ENCODE results near the gene PCNP. TPM values are rescaled to one million over a fixed set of nuclear protein-coding genes. Genes with fewer than 3 reads are reported as not detected.
"Not testable (repeated sequence)": the region's sequence is repeated elsewhere in the genome, so short reads cannot be mapped to it uniquely, and the experiment has no call there.

The PCNP gene
- polyA plus RNA-seq, 1 of the 3 experiments (the other 2 are of a cell fraction), result 45.8 TPM

DNA sequence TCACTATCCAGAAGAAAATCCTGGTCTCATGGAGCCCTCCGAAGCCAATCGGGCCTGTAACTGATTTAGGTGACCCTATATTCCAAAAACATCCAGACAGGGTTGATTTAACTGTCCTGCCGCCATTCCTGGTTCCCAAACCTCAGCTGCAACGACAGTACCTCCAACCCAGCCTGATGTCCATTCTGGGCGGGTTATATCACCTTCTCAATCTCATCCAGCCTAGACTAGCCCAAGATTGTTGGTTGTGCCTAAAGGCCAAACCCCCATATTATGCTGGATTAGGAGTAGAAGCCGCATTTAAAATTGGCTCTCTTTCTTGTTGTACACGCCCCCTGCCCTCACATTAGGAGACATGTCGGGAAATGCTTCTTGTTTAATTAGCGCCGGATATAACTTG lies 66.3 kb downstream of the PCNP start:
- Histone ChIP-seq H3K9me2 (no peaks in the 10 kb centered on the region), H3F3A (replicated peaks; ENCODE audit: insufficient read depth) (no peaks in the 10 kb centered on the region), H3K9ac (no peak overlapping the region), H3K9me3 (no peaks in the 10 kb centered on the region), H4K20me1 (ENCODE audit: insufficient read depth) (no peaks in the 10 kb centered on the region), H3K4me3 (ENCODE audit: low read depth in 2 of 2, low read length in 1 of 2) (no peak overlapping the region), H3K4me1 (ENCODE audit: control insufficient read depth in 1 of 2, insufficient read depth in 2 of 2, low read depth in 1 of 2, low read length in 1 of 2) (peaks cover 0 to 10% of the 10 kb centered on the region in 2 experiments; a peak in 2 of 4 replicates), H3K79me2 (ENCODE audit: insufficient read depth) (no peaks in the 10 kb centered on the region), H3K4me2 (no peak overlapping the region), H2AFZ (ENCODE audit: low read depth) (no peak overlapping the region), H3K27ac (ENCODE audit: low read depth in 2 of 2, low read length in 1 of 2) (no peak overlapping the region), H3K27me3 (ENCODE audit: insufficient read depth) (no peaks in the 10 kb centered on the region), H3K36me3 (replicated peaks in 1 of 2; ENCODE audit: control insufficient read depth in 1 of 2, insufficient read depth in 2 of 2, low read length in 1 of 2) (no peaks in the 10 kb centered on the region)
- 91% methylated on average over 10 of the region's 10 CpGs for WGBS (ENCODE audit: low lambda C conversion rate)
- no peak for DNase-seq
- CTCF ChIA-PET, result no interaction called here
- POLR2A ChIA-PET, result no interaction called here
- TF ChIP-seq TAF1 (IDR thresholded peaks at IDR 0.05; ENCODE audit: borderline replicate concordance, low read depth, low read length), result no peak
- TF ChIP-seq RFX5 (IDR thresholded peaks at IDR 0.05; ENCODE audit: low read length), result no peak
- no peak for TF ChIP-seq RAD21 (IDR thresholded peaks at IDR 0.05; ENCODE audit: low read length)
- TF ChIP-seq SIN3A (IDR thresholded peaks at IDR 0.05; ENCODE audit: borderline replicate concordance, low read depth, low read length), result no peak
- TF ChIP-seq, protein P1, sequence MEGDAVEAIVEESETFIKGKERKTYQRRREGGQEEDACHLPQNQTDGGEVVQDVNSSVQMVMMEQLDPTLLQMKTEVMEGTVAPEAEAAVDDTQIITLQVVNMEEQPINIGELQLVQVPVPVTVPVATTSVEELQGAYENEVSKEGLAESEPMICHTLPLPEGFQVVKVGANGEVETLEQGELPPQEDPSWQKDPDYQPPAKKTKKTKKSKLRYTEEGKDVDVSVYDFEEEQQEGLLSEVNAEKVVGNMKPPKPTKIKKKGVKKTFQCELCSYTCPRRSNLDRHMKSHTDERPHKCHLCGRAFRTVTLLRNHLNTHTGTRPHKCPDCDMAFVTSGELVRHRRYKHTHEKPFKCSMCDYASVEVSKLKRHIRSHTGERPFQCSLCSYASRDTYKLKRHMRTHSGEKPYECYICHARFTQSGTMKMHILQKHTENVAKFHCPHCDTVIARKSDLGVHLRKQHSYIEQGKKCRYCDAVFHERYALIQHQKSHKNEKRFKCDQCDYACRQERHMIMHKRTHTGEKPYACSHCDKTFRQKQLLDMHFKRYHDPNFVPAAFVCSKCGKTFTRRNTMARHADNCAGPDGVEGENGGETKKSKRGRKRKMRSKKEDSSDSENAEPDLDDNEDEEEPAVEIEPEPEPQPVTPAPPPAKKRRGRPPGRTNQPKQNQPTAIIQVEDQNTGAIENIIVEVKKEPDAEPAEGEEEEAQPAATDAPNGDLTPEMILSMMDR (IDR thresholded peaks at IDR 0.05), result no peak
- TF ChIP-seq SMC3 (IDR thresholded peaks at IDR 0.05; ENCODE audit: low read depth, low read length), result no peak
- TF ChIP-seq MXI1 (IDR thresholded peaks at IDR 0.05; ENCODE audit: low read depth, low read length), result no peak
- no peak for TF ChIP-seq ELF1 (IDR thresholded peaks at IDR 0.05)
- TF ChIP-seq, protein P2, sequence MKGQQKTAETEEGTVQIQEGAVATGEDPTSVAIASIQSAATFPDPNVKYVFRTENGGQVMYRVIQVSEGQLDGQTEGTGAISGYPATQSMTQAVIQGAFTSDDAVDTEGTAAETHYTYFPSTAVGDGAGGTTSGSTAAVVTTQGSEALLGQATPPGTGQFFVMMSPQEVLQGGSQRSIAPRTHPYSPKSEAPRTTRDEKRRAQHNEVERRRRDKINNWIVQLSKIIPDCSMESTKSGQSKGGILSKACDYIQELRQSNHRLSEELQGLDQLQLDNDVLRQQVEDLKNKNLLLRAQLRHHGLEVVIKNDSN (IDR thresholded peaks at IDR 0.05; ENCODE audit: borderline replicate concordance, low read depth), result no peak
- TF ChIP-seq MEF2A (IDR thresholded peaks at IDR 0.05; ENCODE audit: borderline replicate concordance, low read depth), result no peak
- no peak for TF ChIP-seq EZH2phosphoT487 (IDR thresholded peaks at IDR 0.05; ENCODE audit: borderline replicate concordance, low read depth)
- TF ChIP-seq CHD2 (IDR thresholded peaks at IDR 0.05; ENCODE audit: low read length, partially characterized antibody), result no peak
- no peak for TF ChIP-seq POLR2AphosphoS5 (IDR thresholded peaks at IDR 0.05; ENCODE audit: low read depth, low read length)
- TF ChIP-seq RCOR1 (IDR thresholded peaks at IDR 0.05; ENCODE audit: low read length), result no peak

DNA sequence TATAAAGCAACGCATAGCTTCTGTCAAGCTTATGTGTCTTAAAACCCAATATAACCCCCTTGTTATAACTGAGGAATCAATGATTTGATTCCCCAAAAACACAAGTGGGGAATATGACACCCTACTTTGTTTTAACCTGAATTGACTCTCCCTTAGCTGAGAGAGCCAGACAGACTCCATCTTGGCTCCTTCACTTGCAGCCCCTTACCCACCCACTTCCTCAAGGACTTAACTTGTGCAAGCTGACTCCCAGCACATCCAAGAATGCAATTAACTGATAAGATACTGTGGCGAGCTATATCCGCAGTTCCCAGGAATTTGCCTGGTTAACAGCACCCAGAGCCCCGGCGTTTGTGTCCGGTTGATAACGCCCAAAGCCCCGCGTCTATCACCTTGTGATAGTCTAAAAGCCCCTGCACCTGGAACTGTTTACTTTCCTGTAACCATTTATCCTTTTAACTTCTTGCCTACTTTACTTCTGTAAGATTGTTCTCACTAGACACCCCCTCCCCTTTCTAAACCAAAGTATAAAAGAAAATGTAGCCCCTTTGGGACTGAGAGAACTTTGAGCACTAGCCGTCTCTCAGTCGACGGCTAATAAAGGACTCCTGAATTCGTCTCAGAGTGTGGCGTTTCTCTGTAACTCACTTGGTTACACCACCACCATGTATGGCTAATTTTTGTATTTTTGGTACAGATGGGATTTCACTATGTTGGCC lies 67.6 kb downstream of the PCNP start:
- POLR2A ChIA-PET; H4K20me1 ChIP-seq (ENCODE audit: insufficient read depth); H3K27me3 ChIP-seq (ENCODE audit: insufficient read depth); H3K9me2 ChIP-seq; H3K27ac ChIP-seq (ENCODE audit: low read depth in 2 of 2, low read length in 1 of 2); H3K9me3 ChIP-seq; H3K4me2 ChIP-seq; H3K4me1 ChIP-seq (ENCODE audit: control insufficient read depth in 1 of 2, insufficient read depth in 2 of 2, low read depth in 1 of 2, low read length in 1 of 2); H3K4me3 ChIP-seq (ENCODE audit: low read depth in 2 of 2, low read length in 1 of 2); CTCF ChIA-PET; H3K79me2 ChIP-seq (ENCODE audit: insufficient read depth); H3K9ac ChIP-seq; H2AFZ ChIP-seq (ENCODE audit: low read depth); H3K36me3 ChIP-seq (replicated peaks in 1 of 2; ENCODE audit: control insufficient read depth in 1 of 2, insufficient read depth in 2 of 2, low read length in 1 of 2); DNase-seq; H3F3A ChIP-seq (replicated peaks; ENCODE audit: insufficient read depth): not testable (repeated sequence)
- WGBS (ENCODE audit: low lambda C conversion rate), result 78% methylated on average over 14 of the region's 14 CpGs
